Psoas muscle (tissue), 8 donors: ENCODE data around the gene YWHAB. TPM values are rescaled to one million over a fixed set of nuclear protein-coding genes. Genes with fewer than 3 reads are reported as not detected.

Experiments
- ATAC-seq, 4 donors: fragments of 200-7000 bp; cut with Tn5 transposase; one replicate each; pipeline ENCODE4 v1.9.1; 2020; ENCODE audit warnings: moderate library complexity in 3 of 4, mild to moderate bottlenecking in 2 of 4
- DNase-seq, 2 donors: peaks; one replicate each; pipeline ENCODE4 v3.0.0-alpha.2; 2020
- H3K27ac ChIP-seq: fragments of 200-600 bp; one replicate; pipeline ENCODE4 v1.8.0; 2022
- H3K27me3 ChIP-seq, 3 donors: fragments of 200-600 bp in 1 of 3; one replicate each; pipeline versions ENCODE4 v1.6.1 to v1.8.0; 2013 to 2022; ENCODE audit warnings: low read length in 2 of 3, mild to moderate bottlenecking in 2 of 3, moderate library complexity in 1 of 3; ENCODE audit not compliant: insufficient read depth in 3 of 3
- H3K36me3 ChIP-seq, 2 donors: fragments of 200-600 bp in 1 of 2; one replicate each; pipeline versions ENCODE4 v1.6.1 to v1.8.0; 2013 to 2022; ENCODE audit warnings: low read depth in 1 of 2, mild to moderate bottlenecking in 1 of 2, moderate library complexity in 1 of 2; ENCODE audit not compliant: insufficient read depth in 1 of 2
- H3K4me1 ChIP-seq: fragments of 200-600 bp; one replicate; pipeline ENCODE4 v1.8.0; 2022
- H3K4me3 ChIP-seq: fragments of 200-600 bp; one replicate; pipeline ENCODE4 v1.8.0; 2022; ENCODE audit warnings: mild to moderate bottlenecking
- H3K9me3 ChIP-seq: fragments of 200-600 bp; one replicate; pipeline ENCODE4 v1.8.0; 2022
- WGBS, 3 donors: extraction: QIAGEN DNeasy Blood & Tissue Kit; methylation state at CpG; one replicate each; pipeline versions ENCODE4 v1.1.6 to v1.1.7; 2013; 5-methylcytosine and 5-hydroxymethylcytosine counted together
- intact Hi-C, 2 donors: fragments of 100-400 bp; cut with DNase I; formaldehyde crosslinking; loops; one replicate each; pipeline versions ENCODE4 v1.11.0 to v1.14.2; 2022
- polyA plus RNA-seq, 3 donors: library from polyadenylated mRNA; stranded (reverse); fragments of 200-250 nt; gene quantifications; one replicate each; pipeline ENCODE4 v1.2.3, GENCODE V29; 2013
- total RNA-seq, 4 donors: library from RNA; stranded (reverse); fragmentation: NEBNext Ultra II Directional in 2 of 4; extraction: Animal tissue kit (Norgen Biotek cat#: 25700) in 2 of 4; gene quantifications; one replicate each; pipeline versions ENCODE4 v1.2.1 to v1.2.4, GENCODE V29; 2021 to 2023
- TF ChIP-seq, protein P1 (sequence below): fragments of 200-600 bp; IDR thresholded peaks from one replicate; pipeline ENCODE4 v1.8.0; 2022; ENCODE audit warnings: antibody characterized with exemption
- donor health status: healthy with polysubstance abuse.
- donor health status: DM: no; HTN: no; CAD: no; lungs with moderate emphysema.
- donor health status: Bipolar disorder and iron deficiency.
- donor health status: healthy.
- donor health status: DM: yes; HTN: yes; CAD: no.
- donor health status: DM: no; HTN: no; CAD: no.
- donor health status: DM: no; HTN: no; CAD: no.
- donor health status: DM: yes; HTN: yes; CAD: no.

The YWHAB gene
- total and polyA plus RNA-seq, 7 donors: 44.2 to 109 (median 87.5) TPM

DNA sequence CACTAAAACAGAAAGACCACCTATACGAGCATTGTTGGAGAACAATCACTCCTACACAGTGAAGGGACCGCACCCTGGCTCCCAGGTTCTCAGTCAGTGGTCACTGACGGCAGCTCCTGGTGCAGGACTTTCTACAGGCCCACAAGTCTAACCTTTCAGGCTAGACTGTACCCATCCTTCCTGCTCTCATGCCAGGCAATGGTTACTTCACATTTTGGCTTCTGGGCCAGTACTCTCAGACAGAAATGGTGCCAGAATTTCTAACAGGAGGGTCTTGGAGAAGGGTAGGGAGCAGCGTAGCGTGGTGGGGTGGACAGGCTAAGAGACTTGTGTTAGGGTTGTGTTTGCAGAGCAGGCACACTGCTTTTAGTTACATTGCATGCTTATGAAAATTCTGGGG lies 62.6 kb downstream of the YWHAB start:
- Histone ChIP-seq H3K9me3 (no peaks in the 10 kb centered on the region), H3K36me3 (peaks cover 27 to 100% of the 10 kb centered on the region in 2 donors), H3K4me3 (no peak overlapping the region), H3K4me1 (peaks cover 4% of the 10 kb centered on the region), H3K27me3 (no peaks in the 10 kb centered on the region), H3K27ac (no peak overlapping the region)
- TF ChIP-seq, protein P1, sequence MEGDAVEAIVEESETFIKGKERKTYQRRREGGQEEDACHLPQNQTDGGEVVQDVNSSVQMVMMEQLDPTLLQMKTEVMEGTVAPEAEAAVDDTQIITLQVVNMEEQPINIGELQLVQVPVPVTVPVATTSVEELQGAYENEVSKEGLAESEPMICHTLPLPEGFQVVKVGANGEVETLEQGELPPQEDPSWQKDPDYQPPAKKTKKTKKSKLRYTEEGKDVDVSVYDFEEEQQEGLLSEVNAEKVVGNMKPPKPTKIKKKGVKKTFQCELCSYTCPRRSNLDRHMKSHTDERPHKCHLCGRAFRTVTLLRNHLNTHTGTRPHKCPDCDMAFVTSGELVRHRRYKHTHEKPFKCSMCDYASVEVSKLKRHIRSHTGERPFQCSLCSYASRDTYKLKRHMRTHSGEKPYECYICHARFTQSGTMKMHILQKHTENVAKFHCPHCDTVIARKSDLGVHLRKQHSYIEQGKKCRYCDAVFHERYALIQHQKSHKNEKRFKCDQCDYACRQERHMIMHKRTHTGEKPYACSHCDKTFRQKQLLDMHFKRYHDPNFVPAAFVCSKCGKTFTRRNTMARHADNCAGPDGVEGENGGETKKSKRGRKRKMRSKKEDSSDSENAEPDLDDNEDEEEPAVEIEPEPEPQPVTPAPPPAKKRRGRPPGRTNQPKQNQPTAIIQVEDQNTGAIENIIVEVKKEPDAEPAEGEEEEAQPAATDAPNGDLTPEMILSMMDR: no peak
- 93 to 96% (median 95%) methylated on average over 5 of the region's 5 CpGs for WGBS, 3 donors
- ATAC-seq: no peak
- intact Hi-C loops: no loop called here
- DNase-seq: no peak

DNA sequence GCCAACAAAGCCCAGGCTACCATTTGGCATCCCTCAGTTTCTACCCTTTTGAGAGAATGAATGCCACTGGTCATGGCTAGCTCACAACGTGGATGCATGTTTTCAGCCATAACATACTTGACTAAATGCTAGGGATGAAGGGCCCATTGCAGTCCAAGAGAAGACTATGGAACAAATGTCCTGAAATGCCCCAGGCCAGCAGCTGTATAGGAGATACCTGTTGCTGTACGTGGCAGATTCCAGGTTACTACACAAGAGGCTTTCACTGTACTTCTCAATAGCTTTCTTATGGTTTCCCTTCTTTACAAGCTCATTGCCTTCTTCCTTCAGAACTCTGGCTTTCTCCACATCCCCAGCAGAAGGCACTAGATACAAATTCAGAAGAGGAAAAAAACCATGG lies 63.0 kb downstream of the YWHAB start:
- 75 to 89% (median 87%) methylated on average over 2 of the region's 2 CpGs for WGBS, 3 donors
- ATAC-seq: no peak
- TF ChIP-seq, protein P1: no peak
- Histone ChIP-seq H3K4me1 (peaks cover 4% of the 10 kb centered on the region), H3K27ac (no peak overlapping the region), H3K9me3 (no peaks in the 10 kb centered on the region), H3K4me3 (no peak overlapping the region), H3K27me3 (no peaks in the 10 kb centered on the region), H3K36me3 (peaks cover 26 to 100% of the 10 kb centered on the region in 2 donors)
- intact Hi-C loops: no loop called here
- DNase-seq: no peak

DNA sequence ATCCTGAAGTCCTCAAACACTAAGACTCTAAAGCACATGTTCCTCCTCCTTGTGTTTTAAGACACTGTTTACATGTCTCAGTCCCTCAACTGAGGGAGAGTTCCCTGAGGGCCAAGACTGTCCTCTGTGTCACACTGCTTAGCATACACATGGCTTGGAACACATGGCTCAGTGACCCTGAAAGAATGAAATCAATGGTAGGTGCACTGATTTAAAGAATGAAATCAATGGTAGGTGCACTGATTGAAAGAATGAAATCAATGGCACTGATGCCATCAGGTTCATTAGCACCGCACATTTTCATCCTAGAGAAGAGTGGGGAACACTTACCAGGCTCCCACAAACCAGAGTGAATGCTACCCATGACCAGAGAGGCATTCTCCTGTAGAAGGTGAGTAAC lies 64.9 kb downstream of the YWHAB start:
- WGBS, 3 donors: 97 to 100% (median 100%) methylated on average over 1 of the region's 1 CpG
- no peak for DNase-seq
- H3K27me3 ChIP-seq: no peaks in the 10 kb centered on the region
- intact Hi-C loops: no loop called here
- no peak for ATAC-seq
- H3K4me3 ChIP-seq: no peak overlapping the region
- H3K9me3 ChIP-seq: no peaks in the 10 kb centered on the region
- peaks cover 29 to 100% of the 10 kb centered on the region in 2 donors for H3K36me3 ChIP-seq
- TF ChIP-seq, protein P1: no peak
- no peak overlapping the region for H3K27ac ChIP-seq
- H3K4me1 ChIP-seq: peaks cover 4% of the 10 kb centered on the region

DNA sequence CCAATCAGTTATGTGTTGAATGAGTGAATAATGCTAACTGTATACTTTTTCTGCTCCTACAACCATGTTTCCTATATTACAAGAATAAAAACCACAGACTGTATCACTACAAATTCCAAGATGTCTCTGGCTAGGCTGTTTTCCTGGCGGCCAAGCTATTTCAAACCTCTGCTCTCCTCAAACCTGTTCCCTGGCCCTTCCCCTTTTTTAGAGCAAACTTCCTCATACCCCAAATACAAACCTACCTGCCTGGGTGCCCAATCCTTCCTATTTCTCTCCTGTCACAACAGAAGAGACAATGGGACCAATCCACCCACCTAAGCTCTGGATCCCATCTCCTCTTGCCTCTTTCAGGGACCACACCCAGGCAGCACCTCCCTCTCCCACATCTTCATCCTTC lies 67.2 kb downstream of the YWHAB start:
- H3K27me3 ChIP-seq: no peaks in the 10 kb centered on the region
- H3K27ac ChIP-seq: no peak overlapping the region
- DNase-seq (no peak), ATAC-seq (no peak)
- TF ChIP-seq, protein P1: no peak
- H3K4me3 ChIP-seq: no peak overlapping the region
- peaks cover 32 to 92% of the 10 kb centered on the region in 2 donors for H3K36me3 ChIP-seq
- no peaks in the 10 kb centered on the region for H3K9me3 ChIP-seq
- H3K4me1 ChIP-seq: no peaks in the 10 kb centered on the region
- 89 to 96% (median 94%) methylated on average over 1 of the region's 1 CpG for WGBS, 3 donors
- intact Hi-C loops: no loop called here

DNA sequence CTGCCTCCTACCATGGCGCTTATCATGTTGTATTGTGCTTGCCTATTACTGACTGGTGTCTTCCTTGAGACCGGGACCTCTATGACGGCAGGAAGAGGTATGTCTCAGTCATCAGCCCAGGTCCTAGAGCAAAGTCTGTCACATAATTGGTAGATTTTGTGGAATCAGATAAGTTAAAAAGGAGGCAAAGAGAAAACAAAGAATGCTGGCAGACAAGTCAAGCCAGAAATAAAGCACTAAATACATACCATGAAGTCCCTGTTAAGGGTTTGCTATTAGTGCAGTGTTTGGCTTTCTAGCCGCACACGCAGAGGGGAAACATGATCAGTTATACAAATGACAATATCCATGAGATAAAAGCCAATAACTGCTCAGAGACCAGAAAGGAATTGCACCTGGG lies 68.7 kb downstream of the YWHAB start:
- intact Hi-C loops: no loop called here
- peaks cover 24 to 81% of the 10 kb centered on the region in 2 donors for H3K36me3 ChIP-seq
- ATAC-seq: no peak
- H3K9me3 ChIP-seq: no peaks in the 10 kb centered on the region
- H3K27ac ChIP-seq: no peak overlapping the region
- no peaks in the 10 kb centered on the region for H3K27me3 ChIP-seq
- no peak overlapping the region for H3K4me3 ChIP-seq
- TF ChIP-seq, protein P1: no peak
- H3K4me1 ChIP-seq: peaks cover 7% of the 10 kb centered on the region
- 95 to 98% (median 97%) methylated on average over 5 of the region's 5 CpGs for WGBS, 3 donors
- no peak for DNase-seq
